Measurements from ENCODE around the gene ACTR5.

- TF ChIP-seq CTCF (IDR thresholded peaks at IDR 0.05): no peak
- TF ChIP-seq, protein P1, sequence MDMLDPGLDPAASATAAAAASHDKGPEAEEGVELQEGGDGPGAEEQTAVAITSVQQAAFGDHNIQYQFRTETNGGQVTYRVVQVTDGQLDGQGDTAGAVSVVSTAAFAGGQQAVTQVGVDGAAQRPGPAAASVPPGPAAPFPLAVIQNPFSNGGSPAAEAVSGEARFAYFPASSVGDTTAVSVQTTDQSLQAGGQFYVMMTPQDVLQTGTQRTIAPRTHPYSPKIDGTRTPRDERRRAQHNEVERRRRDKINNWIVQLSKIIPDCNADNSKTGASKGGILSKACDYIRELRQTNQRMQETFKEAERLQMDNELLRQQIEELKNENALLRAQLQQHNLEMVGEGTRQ (CRISPR knock-in tag; IDR thresholded peaks at IDR 0.05): no peak
- TF ChIP-seq ZNF416 (CRISPR knock-in tag; IDR thresholded peaks at IDR 0.05): no peak
- no peak for TF ChIP-seq TP53 (CRISPR knock-in tag; IDR thresholded peaks at IDR 0.05)
- no peak for TF ChIP-seq ZBTB21 (CRISPR knock-in tag; IDR thresholded peaks at IDR 0.05; ENCODE audit: borderline replicate concordance)
- no peak for TF ChIP-seq NFATC4 (CRISPR knock-in tag; IDR thresholded peaks at IDR 0.05)
- TF ChIP-seq SP1 (CRISPR knock-in tag; conservative IDR thresholded peaks at IDR 0.05): peak; percentile 45; the same call in 1 of the 2 replicates
- no peak for TF ChIP-seq TEAD4 (CRISPR knock-in tag; IDR thresholded peaks at IDR 0.05)
- TF ChIP-seq CREB1 (CRISPR knock-in tag; IDR thresholded peaks at IDR 0.05): no peak
- no peak for TF ChIP-seq KAT7 (CRISPR knock-in tag; IDR thresholded peaks at IDR 0.05; ENCODE audit: borderline replicate concordance)
- TF ChIP-seq, protein P2, sequence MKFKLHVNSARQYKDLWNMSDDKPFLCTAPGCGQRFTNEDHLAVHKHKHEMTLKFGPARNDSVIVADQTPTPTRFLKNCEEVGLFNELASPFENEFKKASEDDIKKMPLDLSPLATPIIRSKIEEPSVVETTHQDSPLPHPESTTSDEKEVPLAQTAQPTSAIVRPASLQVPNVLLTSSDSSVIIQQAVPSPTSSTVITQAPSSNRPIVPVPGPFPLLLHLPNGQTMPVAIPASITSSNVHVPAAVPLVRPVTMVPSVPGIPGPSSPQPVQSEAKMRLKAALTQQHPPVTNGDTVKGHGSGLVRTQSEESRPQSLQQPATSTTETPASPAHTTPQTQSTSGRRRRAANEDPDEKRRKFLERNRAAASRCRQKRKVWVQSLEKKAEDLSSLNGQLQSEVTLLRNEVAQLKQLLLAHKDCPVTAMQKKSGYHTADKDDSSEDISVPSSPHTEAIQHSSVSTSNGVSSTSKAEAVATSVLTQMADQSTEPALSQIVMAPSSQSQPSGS (CRISPR knock-in tag; IDR thresholded peaks at IDR 0.05; ENCODE audit: borderline replicate concordance, low read depth): no peak
- TF ChIP-seq ESRRA (CRISPR knock-in tag; IDR thresholded peaks at IDR 0.05; ENCODE audit: borderline replicate concordance): no peak
Measured at GRCh38 chr20:38728911-38729642, 19.2 kb upstream of the ACTR5 start.
